Testis (tissue), 2 donors: ENCODE results near the gene ZNF804B.

ENCODE experiments used
- POLR2A ChIP-seq: fragments of 450-650 bp; IDR thresholded peaks from one replicate; pipeline ENCODE4 v1.6.1; 2017; ENCODE audit warnings: antibody characterized with exemption, mild to moderate bottlenecking, moderate library complexity
- TF ChIP-seq, protein P1 (sequence below), 3 experiments: fragments of 450-650 bp in 2 of 3; fragments of 200-600 bp in 1 of 3; sonication (generic) in 1 of 3; IDR thresholded peaks; one replicate each; pipeline ENCODE4 v1.5.1; 2016 to 2019; ENCODE audit warnings: antibody characterized with exemption in 3 of 3, mild to moderate bottlenecking in 2 of 3, moderate library complexity in 1 of 3

DNA sequence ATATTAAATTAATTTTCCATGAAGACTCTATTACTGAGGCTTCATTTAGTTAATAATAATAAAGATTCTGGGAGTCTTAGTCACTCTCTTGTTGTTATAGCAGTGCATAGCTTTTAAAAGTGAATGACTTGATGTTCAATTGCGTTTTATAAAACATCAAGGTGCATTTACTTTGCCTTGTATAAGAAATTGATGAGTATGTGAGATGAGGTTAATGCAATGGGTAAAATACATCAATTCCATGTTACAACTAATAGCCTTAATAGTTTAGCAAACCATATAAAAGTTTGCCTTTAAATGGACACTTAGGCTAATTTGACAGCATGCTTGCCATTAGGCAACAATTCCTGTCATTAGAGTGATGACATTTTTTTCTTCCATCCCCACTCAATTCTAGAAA is 209.7 kb downstream of the ZNF804B start:
- TF ChIP-seq, protein P1, sequence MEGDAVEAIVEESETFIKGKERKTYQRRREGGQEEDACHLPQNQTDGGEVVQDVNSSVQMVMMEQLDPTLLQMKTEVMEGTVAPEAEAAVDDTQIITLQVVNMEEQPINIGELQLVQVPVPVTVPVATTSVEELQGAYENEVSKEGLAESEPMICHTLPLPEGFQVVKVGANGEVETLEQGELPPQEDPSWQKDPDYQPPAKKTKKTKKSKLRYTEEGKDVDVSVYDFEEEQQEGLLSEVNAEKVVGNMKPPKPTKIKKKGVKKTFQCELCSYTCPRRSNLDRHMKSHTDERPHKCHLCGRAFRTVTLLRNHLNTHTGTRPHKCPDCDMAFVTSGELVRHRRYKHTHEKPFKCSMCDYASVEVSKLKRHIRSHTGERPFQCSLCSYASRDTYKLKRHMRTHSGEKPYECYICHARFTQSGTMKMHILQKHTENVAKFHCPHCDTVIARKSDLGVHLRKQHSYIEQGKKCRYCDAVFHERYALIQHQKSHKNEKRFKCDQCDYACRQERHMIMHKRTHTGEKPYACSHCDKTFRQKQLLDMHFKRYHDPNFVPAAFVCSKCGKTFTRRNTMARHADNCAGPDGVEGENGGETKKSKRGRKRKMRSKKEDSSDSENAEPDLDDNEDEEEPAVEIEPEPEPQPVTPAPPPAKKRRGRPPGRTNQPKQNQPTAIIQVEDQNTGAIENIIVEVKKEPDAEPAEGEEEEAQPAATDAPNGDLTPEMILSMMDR (IDR thresholded peaks at IDR 0.05), result no peak
- TF ChIP-seq POLR2A, result no peak
